NCI-H1694 treated with DMSO at 0.1 percent for 48 hours (cell line): ENCODE data around the gene ASB10.
A peak's percentile ranks its signal among the peaks of the same experiment; 100 is the strongest.

Experiments used
- DNase-seq: peaks from one replicate; lab custom pipeline; 2025; lab: John Stamatoyannopoulos, UW

The ASB10 gene

DNA sequence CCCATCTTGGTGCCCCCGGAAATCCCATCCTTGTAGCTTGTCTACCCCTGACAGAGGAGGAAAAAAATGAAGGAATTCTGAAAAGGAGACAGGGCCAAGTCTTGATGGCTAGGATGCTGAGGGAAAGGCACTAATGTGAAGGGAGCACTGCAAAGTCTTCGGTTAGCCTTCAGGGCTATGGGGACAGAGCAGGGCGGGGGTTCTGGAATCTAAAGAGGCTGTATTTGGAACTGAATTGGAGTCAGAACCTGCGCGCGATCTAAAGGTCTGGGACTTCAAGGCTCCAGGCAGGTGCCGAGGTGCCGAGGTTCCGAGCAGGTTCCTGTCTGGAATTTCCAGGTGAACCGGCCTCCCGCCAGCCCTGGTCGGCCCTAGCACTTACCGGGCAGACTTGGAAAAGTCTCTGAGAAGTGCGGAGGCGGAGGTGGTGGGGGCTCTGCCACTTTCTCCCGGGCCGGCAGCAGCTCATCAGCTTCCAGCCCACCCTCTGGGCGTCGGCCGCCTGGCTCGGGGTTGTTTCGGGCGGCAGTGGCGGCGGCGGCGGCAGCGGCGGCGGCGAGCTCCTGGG lies 20.3 kb downstream of the ASB10 start:
- no peak for DNase-seq

DNA sequence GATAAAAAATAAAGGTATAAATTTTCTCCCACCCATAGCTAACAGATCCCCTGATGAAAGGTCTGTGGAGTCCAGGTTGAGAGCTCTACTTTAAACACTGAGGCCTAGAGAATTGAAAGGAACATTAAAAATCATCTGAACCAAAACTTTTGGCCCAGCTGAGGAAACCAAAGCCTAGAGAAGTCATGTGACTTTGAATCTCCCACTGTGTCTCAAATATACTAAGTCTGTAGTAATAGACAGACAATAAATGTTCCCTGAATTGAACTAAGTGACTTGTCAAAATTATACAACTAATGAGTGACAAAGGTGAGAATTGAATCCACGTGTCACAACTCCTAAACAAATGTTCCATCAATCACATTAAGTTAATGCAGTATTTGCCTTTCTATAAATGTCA lies 25.3 kb downstream of the ASB10 start:
- DNase-seq, result no peak

DNA sequence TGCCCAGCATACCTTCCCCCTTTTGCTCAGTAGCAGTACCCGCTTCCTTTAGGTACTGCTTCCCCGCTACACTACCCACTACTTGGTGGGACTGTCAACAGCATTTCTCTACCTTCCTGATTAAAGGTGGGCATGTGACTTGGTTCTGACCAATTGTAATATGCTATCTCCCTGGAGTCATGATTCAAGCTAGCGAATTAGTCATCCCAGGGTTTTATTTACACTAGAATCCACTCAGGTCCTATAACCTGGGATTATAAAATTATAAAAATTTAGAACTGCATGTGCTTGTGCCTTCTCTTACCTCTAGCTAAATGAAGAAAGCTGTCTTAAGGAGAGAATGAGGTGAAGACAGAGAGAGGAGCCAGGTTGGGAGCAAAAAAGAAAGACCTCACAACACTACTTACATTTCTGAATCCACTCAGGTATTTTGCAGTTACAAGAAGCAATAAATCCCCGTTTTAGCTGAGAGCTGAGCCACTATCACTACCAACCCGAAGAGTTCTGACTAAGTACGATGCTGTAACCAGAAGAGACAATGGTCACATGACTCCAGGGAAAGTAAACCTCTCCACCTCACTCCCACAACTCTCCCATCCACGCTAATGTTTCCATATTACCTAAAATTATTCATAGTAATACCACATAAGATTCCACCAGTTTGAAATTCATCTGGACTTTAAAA lies 29.3 kb downstream of the ASB10 start:
- no peak for DNase-seq

DNA sequence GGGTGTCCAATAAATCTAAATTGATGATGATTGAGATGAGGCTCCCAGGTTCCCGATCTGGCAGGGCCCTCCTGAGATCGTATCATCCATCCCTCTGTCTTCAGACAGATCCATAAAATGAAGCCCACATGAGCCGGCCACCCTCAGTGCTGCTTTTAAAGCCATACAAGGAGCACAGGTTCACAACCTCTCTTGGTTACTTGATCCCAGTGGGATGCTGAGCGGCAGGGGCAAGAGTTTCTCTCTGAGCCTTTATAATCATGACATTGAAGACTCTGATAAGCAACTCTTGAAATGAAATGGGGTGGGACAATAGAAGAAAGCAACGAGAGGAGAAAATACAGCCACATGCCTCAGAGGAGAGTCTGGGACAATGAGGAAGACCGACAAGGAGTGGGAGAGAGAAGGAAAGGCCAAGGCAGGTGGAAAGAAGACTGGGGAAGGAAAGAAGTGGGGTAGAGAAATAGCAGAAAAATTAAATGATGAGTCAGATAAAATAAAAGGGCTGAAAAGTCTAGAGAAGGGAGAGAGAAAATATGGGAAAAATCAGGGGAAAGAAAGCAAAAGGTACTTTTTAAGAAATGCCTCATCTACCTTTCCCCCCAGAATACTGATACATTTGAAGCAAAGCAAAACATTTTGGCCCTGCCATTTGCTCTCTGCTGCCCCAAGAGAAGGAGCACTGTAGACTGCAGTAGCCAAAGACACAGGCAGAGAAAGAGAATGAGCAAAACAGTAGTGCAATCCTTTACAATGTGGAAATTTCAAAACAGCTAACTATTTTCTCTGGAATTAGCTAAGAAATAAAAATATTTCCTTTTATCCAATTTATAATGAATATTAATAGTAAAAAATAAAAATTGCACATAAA lies 34.2 kb downstream of the ASB10 start:
- DNase-seq, result no peak

DNA sequence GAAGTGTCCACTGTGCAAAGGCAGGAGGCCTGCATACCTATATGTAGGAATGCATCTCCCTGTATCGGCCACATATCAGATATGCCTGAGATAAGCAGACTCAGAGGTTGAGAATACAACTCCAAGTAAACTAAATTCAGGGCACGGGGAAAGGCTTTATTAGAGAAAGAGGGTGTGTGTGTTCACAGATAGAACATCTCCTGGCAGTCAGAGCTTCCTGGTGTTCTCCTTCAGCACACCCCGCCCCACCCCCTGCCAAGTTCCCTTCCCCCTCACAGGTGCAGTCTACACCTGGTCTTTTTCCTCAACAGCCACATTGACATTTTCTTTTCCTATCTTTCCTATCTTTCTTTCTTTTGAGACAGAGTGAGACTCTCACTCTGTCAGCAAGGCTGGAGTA lies 36.7 kb downstream of the ASB10 start:
- no peak for DNase-seq

DNA sequence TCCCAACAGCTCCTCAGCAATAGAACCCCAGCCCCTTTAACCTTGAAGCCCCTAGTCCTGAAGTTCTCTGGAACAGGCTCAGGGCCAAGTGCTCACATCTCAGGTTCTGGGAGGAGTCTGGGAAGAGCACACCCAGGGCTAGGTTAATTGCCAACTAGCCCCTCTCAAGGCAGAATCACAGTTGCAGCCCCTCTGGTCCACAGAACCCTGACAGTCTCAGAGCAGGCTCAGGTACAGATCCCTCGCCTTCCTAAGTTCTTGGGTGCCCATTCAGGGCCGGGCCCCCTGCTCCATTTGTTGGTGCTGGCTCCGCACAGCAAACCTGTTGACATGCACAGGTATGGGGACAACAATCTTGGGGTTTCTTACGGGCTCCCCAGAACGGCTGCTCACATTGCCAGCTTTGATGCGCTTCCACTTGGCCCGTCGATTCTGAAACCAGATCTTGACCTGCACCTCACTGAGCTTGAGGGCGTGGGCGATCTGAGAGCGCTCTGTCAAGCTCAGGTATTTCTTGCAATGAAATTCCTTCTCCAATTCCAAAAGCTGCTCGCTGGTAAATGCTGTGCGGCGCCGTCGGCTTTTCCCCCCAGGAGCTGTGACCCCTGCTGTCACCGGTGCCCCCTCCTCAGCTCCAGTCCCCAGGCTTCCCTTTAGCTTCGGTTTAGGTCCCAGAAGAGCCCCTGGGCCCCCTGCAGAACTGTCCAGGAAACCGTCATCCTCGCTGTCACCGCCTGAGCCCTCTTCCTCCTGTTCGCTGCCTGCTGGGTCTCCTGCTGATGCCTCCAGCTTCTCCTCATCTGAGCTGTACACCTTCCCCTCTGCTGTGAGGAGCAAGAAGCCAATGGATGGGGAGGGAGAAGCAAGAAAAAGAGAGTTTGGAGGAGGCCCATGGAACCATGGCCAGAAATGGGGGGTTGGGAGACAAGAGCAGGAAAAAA lies 38.5 kb downstream of the ASB10 start:
- DNase-seq, result no peak

DNA sequence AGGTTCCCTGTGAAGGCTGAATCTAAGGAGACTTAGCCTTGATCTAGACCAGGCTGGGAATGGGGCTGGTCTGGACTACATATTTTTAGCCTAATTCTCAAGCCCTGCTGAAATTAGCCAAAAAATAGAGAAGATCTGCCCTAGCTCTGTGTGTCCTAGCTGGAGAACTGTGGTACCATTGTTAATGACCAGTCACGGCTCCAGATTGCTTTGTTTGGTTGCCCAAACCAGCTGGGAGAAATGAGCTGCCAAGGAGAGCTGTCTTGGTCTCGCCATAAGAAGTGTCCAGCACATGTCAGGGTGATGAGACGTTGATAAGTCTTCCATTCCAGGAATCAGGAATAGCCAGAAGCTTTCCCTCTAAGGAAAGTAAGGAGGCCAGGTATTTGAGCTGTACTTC lies 40.3 kb downstream of the ASB10 start:
- no peak for DNase-seq

DNA sequence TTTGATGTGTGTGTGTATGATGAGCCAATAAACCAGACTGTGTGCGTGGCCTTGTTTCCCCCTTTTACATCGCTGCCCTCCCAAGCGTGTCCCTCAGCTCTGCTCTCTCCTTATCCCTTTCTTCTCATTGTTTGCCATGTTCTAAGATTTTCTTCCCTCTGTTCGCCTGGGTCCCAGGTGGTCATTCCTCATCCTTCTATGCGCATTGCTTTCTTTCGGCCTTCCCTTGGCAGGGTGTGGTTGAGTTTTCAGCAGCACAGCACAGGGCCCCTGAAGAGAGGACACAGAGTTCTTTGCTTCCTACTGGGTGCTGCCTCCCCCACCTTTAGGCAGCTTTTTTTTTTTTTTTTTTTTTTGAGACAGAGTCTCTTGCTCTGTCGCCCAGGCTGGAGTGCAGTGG lies 42.7 kb downstream of the ASB10 start:
- no peak for DNase-seq

DNA sequence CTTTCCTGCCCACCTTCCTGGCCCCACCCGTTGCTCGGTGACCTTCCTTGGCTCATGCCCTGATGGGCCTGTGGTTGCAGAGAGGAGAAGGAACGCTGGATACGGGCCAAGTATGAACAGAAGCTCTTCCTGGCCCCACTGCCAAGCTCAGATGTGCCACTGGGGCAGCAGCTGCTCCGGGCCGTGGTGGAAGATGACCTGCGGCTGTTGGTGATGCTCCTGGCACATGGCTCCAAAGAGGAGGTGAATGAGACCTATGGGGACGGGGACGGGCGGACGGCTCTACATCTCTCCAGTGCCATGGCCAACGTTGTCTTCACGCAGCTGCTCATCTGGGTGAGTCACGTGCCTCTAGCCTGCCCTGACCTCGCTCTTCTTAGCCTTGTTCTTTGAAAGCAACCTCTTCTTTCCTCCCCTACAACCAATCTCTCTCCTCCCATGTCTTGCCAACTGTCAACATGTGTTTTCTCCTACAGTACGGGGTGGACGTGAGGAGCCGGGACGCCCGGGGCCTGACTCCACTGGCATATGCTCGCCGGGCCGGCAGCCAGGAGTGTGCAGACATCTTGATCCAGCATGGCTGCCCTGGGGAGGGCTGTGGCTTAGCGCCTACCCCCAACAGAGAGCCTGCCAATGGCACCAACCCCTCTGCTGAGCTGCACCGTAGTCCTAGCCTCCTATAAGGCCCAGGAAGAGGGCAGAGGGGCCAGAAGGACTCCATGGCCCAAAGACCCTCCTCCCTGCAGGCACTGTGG lies 43.6 kb downstream of the ASB10 start:
- DNase-seq, result peak; percentile 82

DNA sequence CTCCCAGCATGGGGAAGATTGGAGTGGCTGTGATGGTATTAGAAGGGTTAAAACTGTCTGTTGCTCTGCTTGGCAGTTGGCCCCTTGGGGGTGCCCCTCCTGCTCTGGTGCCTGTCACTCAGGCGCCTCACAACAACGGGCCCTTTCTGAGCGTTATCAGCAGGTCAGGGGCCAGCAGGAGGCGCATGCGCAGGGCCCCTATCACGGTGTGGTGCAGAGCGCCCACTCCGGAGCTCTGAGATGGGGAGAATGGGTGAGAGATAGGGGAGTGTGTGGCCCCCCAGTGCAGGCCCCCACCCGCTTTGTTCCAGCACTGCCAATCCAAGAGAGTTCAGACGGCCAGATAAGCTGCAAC lies 44.4 kb downstream of the ASB10 start:
- DNase-seq, result peak; percentile 48

DNA sequence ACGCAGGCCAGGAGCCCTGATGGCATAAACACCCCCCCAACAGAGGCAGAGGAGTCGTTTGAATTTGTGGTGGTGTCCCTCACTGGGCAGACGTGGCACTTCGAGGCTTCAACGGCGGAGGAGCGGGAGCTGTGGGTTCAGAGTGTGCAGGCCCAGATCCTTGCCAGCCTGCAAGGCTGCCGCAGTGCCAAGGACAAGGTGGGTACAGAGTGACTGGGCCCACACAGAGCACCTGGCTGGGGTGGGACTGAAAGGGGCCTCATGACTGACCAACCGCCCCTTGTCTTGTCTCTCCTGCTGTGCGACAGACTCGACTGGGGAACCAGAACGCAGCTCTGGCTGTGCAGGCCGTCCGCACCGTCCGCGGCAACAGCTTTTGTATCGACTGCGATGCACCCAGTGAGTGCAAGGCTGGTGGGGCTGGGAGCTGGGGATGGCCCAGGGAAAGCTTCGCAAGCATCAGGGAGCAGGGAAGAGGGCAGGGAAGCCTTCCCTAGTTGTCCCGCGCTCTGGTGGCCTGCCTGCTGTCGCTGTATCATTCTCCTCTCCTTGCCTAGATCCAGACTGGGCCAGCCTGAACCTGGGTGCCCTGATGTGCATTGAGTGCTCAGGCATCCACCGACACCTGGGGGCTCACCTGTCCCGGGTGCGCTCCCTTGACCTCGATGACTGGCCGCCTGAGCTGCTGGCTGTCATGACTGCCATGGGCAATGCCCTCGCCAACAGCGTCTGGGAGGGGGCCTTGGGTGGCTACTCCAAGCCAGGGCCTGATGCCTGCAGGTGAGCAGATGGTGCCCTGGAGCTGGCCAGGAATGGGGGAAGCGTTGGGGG lies 45.0 kb downstream of the ASB10 start:
- DNase-seq, result peak; percentile 19

DNA sequence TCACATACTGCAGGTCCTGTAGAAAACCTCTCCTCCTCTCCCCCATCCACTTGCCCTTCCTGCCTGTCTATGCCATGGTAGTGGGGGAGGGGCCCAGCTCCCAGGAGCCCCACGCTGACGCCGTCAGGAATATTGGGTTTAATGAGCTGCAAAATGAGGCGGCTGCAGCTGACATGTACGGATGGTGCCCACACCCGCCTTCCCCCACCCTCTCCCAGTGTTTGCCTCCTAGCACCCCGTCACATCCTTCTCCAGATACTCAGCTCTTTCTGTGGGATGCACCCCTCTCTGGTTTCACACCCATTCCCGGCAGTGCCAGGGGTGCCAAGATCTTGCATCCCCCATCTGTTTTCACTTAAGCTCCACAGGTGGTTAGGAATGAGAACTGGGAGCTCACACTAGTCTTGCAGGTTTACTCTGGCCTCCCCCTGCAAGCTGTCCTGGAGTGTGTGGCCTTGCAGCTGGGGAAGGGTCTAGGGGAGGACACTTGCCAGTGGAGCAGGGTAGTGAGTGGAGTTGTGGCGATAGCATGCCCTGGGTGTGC lies 45.7 kb downstream of the ASB10 start:
- DNase-seq, result peak; percentile 64

DNA sequence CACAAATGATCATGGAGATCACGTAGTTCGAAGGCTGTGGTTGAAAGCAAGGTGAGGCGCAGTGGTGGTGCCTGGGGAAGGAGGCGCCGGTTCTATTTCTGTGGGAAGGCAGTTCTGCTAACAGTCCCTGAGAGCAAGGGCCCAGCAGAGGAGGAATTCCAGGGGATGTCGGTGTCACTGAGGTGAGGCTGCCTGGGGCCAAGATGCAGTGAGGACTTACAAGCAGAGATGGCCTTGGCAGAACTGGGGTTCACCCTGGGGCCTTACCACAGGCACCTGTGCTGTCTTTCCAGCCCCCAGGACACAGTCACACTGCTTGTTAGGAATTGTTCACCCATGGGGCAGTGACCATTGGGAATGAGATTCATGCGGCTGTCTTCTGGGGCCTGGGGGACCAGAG lies 46.2 kb downstream of the ASB10 start:
- DNase-seq, result no peak

DNA sequence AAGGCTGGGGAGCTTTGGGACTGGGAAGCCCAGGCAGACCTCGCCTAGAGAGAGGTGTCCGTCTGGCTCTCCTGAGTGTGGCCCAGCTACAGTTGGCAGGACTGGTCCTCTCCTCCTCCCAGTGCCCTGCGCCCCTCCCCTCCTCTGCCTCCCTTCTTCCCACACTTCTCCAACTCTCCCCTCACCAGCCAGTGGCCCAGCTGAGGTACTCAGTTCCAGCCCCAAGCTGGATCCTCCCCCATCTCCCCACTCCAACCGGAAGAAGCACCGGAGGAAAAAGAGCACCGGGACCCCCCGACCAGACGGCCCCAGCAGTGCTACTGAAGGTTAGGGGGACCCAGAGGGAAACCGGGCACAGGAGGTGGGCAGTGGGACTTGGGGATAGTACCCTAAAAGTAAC lies 47.3 kb downstream of the ASB10 start:
- no peak for DNase-seq

DNA sequence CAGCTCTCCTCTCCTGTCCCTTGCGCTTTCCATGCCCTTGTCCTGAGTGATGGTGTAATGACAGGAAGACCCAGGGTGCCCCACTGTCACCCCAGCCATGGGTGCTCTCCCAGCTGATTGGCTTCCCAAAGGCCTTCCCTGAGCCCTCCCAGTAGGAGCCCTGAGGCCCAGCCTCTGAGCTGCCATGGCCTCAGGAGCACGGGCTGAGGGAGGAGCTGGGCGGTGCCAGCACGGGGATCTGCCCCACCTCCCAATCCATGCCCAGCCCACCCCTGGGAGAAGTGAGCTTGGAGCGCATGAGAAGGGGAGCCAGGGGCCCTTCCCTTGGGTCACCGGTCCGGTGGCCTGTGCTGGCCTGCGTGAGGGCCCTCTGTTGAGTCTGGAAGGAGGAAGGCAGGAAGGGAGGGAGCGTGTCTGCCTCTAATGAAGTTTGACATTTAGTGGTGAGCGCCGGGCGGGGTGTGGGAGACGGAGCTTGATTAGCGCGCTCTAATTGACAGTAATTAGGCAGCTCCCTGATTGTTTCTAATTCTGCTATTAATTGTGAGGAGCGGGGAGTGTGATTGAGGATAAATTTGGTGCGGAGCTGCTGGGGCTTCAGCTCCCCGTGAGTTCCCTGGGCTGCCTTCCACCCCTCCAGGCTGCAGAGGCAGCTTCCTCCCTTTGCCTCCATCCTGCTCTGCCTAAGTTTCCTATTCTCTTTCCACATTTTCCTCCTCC lies 47.8 kb downstream of the ASB10 start:
- DNase-seq, result no peak

DNA sequence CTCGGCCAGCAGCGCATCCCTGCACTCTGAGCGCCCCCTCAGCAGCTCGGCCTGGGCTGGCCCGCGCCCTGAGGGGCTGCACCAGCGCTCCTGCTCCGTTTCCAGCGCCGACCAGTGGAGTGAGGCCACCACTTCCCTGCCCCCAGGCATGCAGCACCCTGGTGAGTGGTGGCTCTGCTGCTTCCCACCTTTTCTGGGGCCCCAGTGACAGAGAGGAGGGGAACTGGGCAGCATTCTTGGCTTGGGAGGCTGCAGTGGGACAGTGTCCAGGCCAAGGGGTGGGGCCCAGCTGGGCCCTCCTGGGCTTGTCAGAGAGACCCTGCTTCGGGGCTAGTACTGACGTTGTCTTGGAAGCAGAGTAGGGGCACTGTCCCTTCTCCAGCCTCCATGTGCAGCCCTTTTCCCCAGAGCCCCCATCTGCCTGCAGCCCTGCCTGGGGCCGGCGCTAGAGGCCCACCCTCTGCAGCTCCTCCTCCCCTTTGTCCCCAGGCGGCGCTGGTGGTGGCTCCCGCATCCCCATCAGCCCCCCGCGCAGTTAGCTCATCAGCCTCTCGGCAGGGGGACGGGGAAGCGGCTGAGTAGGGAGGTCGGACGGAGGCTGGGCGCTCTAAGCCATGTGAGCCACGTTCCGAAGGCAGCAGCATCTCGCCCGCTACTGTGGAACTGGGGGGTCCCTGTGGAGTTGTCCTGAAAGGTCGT lies 48.7 kb downstream of the ASB10 start:
- no peak for DNase-seq

DNA sequence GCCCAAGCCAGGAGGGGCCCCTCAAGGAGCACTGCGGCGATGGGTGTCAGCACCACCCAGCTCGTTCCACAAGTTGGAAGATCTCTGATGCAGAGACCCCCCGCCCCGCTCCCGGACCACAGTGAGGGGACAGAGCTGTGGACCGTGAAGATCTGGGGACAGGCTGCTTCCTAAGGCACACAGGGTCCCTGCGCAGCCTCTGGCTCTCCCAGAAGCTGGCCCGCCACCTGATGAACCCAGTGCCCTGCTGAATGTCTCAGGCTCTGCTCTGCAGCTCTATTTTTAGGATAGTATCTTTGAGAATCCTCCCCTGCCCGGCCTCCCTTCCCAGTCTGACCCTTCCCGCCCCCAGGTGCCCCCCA lies 49.3 kb downstream of the ASB10 start:
- no peak for DNase-seq

DNA sequence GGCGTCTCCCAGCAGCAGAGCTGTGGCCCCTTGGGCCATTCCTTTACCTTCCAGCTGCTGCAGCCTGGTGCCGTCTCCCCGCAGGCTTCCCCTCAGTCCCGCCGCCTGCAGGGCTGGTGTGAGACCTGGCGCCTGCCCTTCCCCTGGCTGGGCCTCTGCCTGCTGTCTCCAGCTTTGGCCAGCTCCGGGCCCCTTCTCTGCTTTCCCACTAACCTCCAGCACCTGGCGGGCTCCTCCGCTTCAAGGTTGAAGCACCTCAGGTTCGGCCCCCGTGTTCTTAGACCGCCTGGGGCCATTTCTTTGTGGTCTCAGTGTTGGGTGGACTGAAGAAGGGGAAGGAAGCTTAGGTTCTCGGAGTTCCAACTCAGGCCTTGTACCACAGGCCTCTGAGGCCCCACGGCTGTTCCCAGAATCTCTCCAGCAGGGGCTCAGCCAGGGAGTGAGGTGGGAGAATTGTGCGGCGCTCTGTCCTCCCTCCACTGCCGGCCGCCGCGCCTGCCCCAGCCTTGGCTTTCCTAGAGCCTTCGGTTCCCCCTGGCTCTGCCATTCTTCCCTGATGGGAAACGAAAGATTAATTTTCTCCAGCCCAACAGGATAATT lies 49.9 kb downstream of the ASB10 start:
- no peak for DNase-seq
